ENCODE data around the gene HTT.

DNA sequence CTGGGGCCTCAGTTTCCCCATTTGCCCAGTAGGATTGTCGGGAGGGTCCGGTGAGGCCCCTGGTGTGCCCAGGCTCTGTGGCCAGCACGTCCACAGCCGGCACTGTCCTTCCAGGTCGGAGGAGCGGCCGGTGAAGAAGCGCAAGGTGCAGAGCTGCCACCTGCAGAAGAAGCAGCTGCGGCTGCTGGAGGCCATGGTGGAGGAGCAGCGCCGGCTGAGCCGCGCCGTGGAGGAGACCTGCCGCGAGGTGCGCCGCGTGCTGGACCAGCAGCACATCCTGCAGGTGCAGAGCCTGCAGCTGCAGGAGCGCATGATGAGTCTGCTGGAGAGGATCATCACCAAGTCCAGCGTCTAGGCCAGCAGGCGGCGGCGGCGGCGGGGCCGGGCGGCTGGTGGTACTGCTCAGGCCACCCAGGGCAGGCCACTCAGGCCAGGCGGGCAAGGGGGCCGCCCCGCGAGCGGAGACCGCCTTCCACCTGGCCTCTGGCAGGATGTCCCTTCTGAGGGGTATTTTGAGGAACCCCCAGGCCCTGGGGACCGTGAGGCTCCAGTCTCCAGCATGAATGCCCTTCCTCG, 181.2 kb downstream of the HTT start:
- no peak for TF ChIP-seq POLR2A (IDR thresholded peaks at IDR 0.05)
- TF ChIP-seq, protein P1, sequence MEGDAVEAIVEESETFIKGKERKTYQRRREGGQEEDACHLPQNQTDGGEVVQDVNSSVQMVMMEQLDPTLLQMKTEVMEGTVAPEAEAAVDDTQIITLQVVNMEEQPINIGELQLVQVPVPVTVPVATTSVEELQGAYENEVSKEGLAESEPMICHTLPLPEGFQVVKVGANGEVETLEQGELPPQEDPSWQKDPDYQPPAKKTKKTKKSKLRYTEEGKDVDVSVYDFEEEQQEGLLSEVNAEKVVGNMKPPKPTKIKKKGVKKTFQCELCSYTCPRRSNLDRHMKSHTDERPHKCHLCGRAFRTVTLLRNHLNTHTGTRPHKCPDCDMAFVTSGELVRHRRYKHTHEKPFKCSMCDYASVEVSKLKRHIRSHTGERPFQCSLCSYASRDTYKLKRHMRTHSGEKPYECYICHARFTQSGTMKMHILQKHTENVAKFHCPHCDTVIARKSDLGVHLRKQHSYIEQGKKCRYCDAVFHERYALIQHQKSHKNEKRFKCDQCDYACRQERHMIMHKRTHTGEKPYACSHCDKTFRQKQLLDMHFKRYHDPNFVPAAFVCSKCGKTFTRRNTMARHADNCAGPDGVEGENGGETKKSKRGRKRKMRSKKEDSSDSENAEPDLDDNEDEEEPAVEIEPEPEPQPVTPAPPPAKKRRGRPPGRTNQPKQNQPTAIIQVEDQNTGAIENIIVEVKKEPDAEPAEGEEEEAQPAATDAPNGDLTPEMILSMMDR (IDR thresholded peaks at IDR 0.05), result no peak

All from adrenal gland (tissue), 5 donors.